ENCODE results near the gene FLNB. TPM values are rescaled to one million over a fixed set of nuclear protein-coding genes. Genes with fewer than 3 reads are reported as not detected.

The FLNB gene
- total RNA-seq, 1 experiment from 2014 or later, result 41.2 TPM

DNA sequence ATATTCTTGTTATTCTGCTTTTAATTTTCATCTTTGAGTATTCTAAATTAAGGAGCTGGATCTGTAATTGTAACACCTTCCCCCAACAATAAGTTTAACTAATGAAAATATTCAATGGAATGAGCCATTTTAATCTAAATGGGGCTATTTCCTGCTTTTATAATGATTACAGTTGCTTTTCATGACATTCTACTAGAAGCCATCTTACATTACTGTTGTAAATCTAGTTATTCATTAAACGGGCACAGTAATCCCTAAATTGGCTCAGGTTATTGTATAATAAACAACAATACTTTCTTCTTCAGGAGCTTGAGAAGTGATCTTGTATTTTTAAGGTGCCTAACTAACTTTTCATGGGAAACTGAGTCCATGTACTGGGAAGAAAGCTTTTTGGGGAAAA is 8.5 kb downstream of the FLNB start:
- no peak overlapping the region for H3K4me3 ChIP-seq (ENCODE audit: low read depth, low read length, poor library complexity, severe bottlenecking)
- H3K36me3 ChIP-seq (ENCODE audit: insufficient read depth, low read length, poor library complexity, severe bottlenecking), result no peaks in the 10 kb centered on the region
- POLR2A ChIA-PET (ENCODE audit: low non-redundant PET), result no interaction called here
- intact Hi-C loops (cut with micrococcal nuclease; ENCODE audit: unreplicated experiment), result no loop called here
- CTCF ChIA-PET, result no interaction called here
- no peaks in the 10 kb centered on the region for H3K4me1 ChIP-seq (ENCODE audit: insufficient read depth, low read length, poor library complexity, severe bottlenecking)
- BruUV-seq (replicated peaks), result no TSS peak
- no peaks in the 10 kb centered on the region for H3K9me3 ChIP-seq (ENCODE audit: low read depth, low read length, poor library complexity, severe bottlenecking)
- TF ChIP-seq, protein P1, sequence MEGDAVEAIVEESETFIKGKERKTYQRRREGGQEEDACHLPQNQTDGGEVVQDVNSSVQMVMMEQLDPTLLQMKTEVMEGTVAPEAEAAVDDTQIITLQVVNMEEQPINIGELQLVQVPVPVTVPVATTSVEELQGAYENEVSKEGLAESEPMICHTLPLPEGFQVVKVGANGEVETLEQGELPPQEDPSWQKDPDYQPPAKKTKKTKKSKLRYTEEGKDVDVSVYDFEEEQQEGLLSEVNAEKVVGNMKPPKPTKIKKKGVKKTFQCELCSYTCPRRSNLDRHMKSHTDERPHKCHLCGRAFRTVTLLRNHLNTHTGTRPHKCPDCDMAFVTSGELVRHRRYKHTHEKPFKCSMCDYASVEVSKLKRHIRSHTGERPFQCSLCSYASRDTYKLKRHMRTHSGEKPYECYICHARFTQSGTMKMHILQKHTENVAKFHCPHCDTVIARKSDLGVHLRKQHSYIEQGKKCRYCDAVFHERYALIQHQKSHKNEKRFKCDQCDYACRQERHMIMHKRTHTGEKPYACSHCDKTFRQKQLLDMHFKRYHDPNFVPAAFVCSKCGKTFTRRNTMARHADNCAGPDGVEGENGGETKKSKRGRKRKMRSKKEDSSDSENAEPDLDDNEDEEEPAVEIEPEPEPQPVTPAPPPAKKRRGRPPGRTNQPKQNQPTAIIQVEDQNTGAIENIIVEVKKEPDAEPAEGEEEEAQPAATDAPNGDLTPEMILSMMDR (conservative IDR thresholded peaks at IDR 0.05; ENCODE audit: low read depth, low read length), result no peak
- no peak for TF ChIP-seq EZH2 (IDR thresholded peaks at IDR 0.05; ENCODE audit: borderline replicate concordance, low read depth, low read length, poor library complexity, severe bottlenecking)
- DNase-seq (ENCODE audit: low spot score), result no peak
- no peak overlapping the region for H3K27ac ChIP-seq (ENCODE audit: low read depth, low read length, poor library complexity, severe bottlenecking)
- no peaks in the 10 kb centered on the region for H3K27me3 ChIP-seq (replicated peaks; ENCODE audit: insufficient read depth, low read depth, low read length, poor library complexity)

DNA sequence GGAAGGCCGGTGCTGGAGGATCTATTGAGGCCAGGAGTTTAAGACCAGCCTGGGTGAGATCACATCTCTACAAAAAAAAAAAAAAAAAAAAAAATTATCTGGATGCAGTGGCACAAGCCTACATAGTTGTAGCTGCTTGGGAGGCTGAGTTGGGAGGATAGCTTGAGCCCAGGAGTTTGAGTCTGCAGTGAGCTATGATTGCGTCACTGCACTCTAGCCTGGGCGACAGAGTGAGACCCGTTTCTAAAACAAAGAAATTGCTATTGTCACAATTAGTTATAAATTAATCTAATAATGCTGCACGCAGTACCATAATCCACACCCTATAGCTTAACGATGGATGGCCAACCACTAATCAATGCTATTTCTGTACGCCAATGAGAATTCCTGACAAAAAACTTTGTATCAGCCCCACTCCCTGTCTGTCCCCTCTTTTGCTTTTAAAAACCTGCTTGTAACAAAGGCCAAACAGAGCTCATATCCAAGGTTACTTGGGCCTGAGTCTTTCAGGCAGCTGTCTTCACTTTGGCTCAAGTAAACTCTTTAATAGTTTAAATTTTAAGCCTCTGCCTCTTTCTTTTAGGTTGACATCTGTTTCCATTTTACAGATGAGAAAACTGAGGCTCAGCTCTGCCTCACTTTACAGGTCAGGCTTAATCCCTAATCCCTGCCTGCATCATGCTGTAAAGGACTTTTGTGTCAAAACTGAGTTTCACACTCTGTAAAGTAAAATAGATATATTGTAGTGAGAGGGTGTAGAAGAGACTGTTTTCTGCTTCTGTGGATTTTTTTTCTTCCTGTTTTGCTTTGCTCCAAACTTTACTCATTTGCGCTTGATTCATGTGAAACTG is 10.9 kb downstream of the FLNB start:
- H3K4me3 ChIP-seq (ENCODE audit: low read depth, low read length, poor library complexity, severe bottlenecking), result no peak overlapping the region
- TF ChIP-seq, protein P1 (conservative IDR thresholded peaks at IDR 0.05; ENCODE audit: low read depth, low read length), result no peak
- TF ChIP-seq EZH2 (IDR thresholded peaks at IDR 0.05; ENCODE audit: borderline replicate concordance, low read depth, low read length, poor library complexity, severe bottlenecking), result no peak
- no peak for DNase-seq (ENCODE audit: low spot score)
- intact Hi-C loops (cut with micrococcal nuclease; ENCODE audit: unreplicated experiment), result no loop called here
- no peaks in the 10 kb centered on the region for H3K4me1 ChIP-seq (ENCODE audit: insufficient read depth, low read length, poor library complexity, severe bottlenecking)
- H3K27me3 ChIP-seq (replicated peaks; ENCODE audit: insufficient read depth, low read depth, low read length, poor library complexity), result no peaks in the 10 kb centered on the region
- no TSS peak for BruUV-seq (replicated peaks)
- no peak overlapping the region for H3K27ac ChIP-seq (ENCODE audit: low read depth, low read length, poor library complexity, severe bottlenecking)
- ChIA-PET CTCF (no interaction called here), POLR2A (ENCODE audit: low non-redundant PET) (no interaction called here)
- H3K9me3 ChIP-seq (ENCODE audit: low read depth, low read length, poor library complexity, severe bottlenecking), result no peaks in the 10 kb centered on the region
- H3K36me3 ChIP-seq (ENCODE audit: insufficient read depth, low read length, poor library complexity, severe bottlenecking), result no peaks in the 10 kb centered on the region

DNA sequence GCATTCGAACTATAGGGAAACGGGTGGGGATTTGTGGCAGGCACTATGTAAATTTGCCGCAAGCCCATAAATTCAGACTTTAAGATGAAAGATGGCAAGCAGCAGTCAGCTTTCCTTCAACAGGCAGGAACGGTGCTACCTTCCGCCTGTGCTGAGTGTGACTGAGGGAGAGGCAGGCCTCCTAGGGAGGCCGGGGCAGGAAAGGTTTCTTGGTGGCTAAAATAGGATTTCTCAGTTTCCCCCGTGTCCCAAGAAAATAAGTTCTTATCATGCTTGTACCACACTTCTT is 12.5 kb downstream of the FLNB start:
- BruUV-seq (replicated peaks), result no TSS peak
- ChIA-PET CTCF (no interaction called here), POLR2A (ENCODE audit: low non-redundant PET) (no interaction called here)
- Histone ChIP-seq H3K27me3 (replicated peaks; ENCODE audit: insufficient read depth, low read depth, low read length, poor library complexity) (no peaks in the 10 kb centered on the region), H3K27ac (ENCODE audit: low read depth, low read length, poor library complexity, severe bottlenecking) (no peak overlapping the region), H3K9me3 (ENCODE audit: low read depth, low read length, poor library complexity, severe bottlenecking) (no peaks in the 10 kb centered on the region), H3K4me3 (ENCODE audit: low read depth, low read length, poor library complexity, severe bottlenecking) (no peak overlapping the region), H3K4me1 (ENCODE audit: insufficient read depth, low read length, poor library complexity, severe bottlenecking) (no peaks in the 10 kb centered on the region), H3K36me3 (ENCODE audit: insufficient read depth, low read length, poor library complexity, severe bottlenecking) (no peaks in the 10 kb centered on the region)
- no peak for DNase-seq (ENCODE audit: low spot score)
- TF ChIP-seq, protein P1 (conservative IDR thresholded peaks at IDR 0.05; ENCODE audit: low read depth, low read length), result no peak
- no peak for TF ChIP-seq EZH2 (IDR thresholded peaks at IDR 0.05; ENCODE audit: borderline replicate concordance, low read depth, low read length, poor library complexity, severe bottlenecking)
- intact Hi-C loops (cut with micrococcal nuclease; ENCODE audit: unreplicated experiment), result no loop called here

All from A673 (cell line).